Measurements from ENCODE around the gene SEMA4A.

SEMA4A gene

DNA sequence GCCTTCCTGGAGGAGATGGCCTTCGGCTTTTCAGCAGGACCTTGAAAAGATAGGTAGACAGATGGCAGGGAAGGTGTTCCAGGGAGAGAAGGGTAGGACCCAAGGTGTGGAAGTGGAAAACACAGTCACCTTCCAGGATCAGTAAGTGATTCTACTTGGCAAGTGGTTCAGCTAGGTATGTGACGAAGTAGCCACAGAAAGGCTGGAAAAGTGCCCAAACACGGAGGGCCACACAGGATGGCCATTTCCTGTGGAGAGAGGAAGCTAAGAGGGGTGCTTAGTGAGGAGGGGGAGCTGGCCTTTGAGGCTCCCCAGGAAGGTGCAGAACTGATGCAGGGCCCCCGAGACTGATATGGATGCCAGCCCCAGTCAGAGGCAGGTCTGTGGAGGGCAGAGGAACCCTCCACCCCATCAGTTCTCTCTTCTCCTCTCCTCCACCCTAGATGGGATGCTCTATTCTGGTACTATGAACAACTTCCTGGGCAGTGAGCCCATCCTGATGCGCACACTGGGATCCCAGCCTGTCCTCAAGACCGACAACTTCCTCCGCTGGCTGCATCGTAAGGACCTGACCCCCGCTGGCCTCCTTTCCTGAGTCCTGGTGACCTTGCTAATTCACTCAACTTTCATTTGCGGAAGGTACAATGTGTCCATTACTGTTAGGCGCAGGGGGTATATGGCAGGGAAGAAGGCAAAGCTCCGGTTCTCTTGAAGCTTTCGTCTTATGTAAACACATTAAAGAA is 6.8 kb downstream of the SEMA4A start:
- TF ChIP-seq, protein P1, sequence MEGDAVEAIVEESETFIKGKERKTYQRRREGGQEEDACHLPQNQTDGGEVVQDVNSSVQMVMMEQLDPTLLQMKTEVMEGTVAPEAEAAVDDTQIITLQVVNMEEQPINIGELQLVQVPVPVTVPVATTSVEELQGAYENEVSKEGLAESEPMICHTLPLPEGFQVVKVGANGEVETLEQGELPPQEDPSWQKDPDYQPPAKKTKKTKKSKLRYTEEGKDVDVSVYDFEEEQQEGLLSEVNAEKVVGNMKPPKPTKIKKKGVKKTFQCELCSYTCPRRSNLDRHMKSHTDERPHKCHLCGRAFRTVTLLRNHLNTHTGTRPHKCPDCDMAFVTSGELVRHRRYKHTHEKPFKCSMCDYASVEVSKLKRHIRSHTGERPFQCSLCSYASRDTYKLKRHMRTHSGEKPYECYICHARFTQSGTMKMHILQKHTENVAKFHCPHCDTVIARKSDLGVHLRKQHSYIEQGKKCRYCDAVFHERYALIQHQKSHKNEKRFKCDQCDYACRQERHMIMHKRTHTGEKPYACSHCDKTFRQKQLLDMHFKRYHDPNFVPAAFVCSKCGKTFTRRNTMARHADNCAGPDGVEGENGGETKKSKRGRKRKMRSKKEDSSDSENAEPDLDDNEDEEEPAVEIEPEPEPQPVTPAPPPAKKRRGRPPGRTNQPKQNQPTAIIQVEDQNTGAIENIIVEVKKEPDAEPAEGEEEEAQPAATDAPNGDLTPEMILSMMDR (IDR thresholded peaks at IDR 0.05; ENCODE audit: borderline replicate concordance, control extremely low read depth, extremely low read depth, insufficient read depth, missing control alignments) = no peak
- in situ Hi-C loops (cut with MboI; ENCODE audit: low sequenced_read_pairs, unreplicated experiment) = no loop called here
- no peak for DNase-seq (ENCODE audit: low spot score)

DNA sequence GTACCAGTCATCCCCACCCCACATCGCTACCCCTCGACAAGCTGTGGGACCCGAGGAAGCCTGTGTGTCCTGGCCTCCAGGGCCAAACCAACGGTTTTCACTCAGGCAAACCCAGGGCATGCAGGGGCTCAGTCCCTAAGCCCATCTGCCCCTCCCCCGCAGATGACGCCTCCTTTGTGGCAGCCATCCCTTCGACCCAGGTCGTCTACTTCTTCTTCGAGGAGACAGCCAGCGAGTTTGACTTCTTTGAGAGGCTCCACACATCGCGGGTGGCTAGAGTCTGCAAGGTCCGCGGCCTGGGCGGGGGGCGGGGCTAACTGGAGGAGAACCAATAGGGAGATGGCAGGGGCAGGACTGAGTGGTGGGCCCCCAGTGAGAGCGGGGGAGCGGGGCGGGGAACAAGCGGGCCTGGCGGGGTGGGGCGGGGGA is 7.4 kb downstream of the SEMA4A start:
- TF ChIP-seq, protein P1 (IDR thresholded peaks at IDR 0.05; ENCODE audit: borderline replicate concordance, control extremely low read depth, extremely low read depth, insufficient read depth, missing control alignments) = no peak
- in situ Hi-C loops (cut with MboI; ENCODE audit: low sequenced_read_pairs, unreplicated experiment) = no loop called here
- peak; percentile 73 for DNase-seq (ENCODE audit: low spot score)

DNA sequence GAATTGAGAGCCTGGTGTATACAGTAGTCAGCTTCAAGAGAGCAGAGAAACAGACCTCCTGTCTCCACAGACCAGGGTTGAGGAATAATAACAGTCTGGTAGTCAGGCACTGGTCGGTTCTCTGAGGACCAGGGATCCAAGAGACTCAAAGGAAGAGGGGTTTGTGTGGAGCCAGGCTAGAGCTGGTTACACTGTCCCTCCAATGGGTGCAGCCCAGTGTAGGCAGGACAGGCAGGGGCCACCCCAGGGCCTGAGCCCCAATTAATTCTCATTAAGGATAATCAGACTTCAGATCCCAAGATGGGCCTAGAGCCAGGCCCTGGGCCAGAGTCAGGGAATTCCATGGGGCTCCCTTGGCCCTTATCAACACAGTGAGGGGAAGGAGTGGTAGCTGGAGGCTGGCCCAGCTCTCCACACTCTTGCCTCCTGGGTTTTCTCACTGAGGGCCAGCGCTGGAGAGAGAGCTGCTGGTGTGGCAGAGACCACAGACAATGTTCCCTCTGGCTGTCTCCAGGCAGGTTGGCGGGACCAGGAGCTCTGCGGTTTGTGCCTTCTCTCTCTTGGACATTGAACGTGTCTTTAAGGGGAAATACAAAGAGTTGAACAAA is 9.1 kb downstream of the SEMA4A start:
- in situ Hi-C loops (cut with MboI; ENCODE audit: low sequenced_read_pairs, unreplicated experiment) = no loop called here
- TF ChIP-seq, protein P1 (IDR thresholded peaks at IDR 0.05; ENCODE audit: borderline replicate concordance, control extremely low read depth, extremely low read depth, insufficient read depth, missing control alignments) = no peak
- no peak for DNase-seq (ENCODE audit: low spot score)

DNA sequence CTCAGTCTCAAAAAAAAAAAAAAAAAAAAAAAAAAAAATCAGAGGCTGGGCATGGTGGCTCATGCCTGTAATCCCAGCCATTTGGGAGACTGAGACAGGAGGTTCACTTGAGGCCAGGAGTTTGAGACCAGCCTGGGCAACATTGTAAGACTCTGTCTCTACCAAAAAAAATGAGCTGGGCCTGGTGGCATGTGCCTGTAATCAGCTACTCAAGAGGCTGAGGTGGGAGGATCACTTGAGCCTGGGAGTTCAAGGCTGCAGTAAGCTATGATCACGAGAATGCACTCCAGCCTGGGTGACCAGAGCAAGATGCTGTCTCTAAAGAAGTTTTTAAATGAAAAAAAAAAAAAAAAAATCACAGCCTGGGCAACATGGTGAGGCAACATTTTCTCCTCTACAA is 10.3 kb downstream of the SEMA4A start:
- TF ChIP-seq, protein P1 (IDR thresholded peaks at IDR 0.05; ENCODE audit: borderline replicate concordance, control extremely low read depth, extremely low read depth, insufficient read depth, missing control alignments) = no peak
- in situ Hi-C loops (cut with MboI; ENCODE audit: low sequenced_read_pairs, unreplicated experiment) = no loop called here
- no peak for DNase-seq (ENCODE audit: low spot score)

DNA sequence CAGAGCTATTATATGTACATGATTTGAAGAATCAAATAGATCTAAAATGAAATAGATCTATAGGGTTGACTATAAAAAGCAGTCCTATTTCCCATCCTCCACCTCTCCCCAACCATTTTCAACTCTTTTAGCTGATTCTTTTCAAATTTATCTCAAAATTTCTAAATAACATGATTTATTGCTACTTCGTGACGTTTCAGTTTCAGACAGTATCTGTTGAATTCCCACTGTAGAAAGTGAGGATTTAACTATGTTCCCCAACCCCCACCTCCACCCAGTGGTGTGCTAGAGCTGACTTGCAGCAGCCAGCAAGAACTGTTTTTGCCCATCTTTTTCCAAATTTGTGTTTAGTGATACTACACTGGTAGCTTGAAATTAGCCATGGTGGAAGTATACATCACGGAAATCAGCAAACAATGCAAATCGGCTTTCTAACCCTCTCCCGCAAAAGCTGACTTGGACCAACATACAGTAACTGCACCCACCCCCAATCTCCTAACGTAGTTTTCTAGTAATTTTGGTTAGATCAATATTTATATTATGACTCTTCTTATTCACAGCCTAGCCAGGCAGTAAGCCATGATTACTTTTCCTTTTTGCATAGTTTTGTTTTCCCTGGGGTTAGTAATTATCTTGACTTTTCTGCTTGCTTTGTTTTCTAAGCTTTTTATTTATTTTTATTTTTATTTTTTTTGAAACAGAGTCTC is 10.9 kb downstream of the SEMA4A start:
- TF ChIP-seq, protein P1 (IDR thresholded peaks at IDR 0.05; ENCODE audit: borderline replicate concordance, control extremely low read depth, extremely low read depth, insufficient read depth, missing control alignments) = no peak
- DNase-seq (ENCODE audit: low spot score) = no peak
- in situ Hi-C loops (cut with MboI; ENCODE audit: low sequenced_read_pairs, unreplicated experiment) = no loop called here

DNA sequence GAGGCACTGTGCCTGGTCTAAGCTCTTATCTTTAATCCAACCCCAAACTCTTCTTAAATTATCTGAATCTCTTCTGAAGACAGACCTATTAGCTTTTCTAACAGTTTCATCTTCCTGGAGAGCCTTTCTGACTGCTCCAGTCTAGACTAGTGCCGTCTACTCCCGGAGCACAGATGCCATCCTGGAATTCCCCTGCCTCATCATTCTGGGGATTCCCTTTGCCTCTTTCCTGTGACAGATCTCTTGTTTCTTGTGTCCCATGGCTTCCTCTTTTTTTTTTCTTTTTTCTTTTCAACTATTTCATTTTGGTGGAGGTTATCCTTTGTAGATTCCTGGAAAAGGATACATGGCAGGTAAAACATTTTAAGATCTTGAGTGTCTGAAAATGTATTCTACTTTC is 11.7 kb downstream of the SEMA4A start:
- TF ChIP-seq, protein P1 (IDR thresholded peaks at IDR 0.05; ENCODE audit: borderline replicate concordance, control extremely low read depth, extremely low read depth, insufficient read depth, missing control alignments) = no peak
- in situ Hi-C loops (cut with MboI; ENCODE audit: low sequenced_read_pairs, unreplicated experiment) = no loop called here
- DNase-seq (ENCODE audit: low spot score) = peak; percentile 29

Data from GM13976 (cell line).